ENCODE measurements around the gene CDH15.
A peak's percentile ranks its signal among the peaks of the same experiment; 100 is the strongest.

Gene CDH15

GRCh38 chr16:89167425-89167941, 4.1 kb upstream of the CDH15 start (continued):
- TF ChIP-seq ZNF280C (tag by site-specific recombination; IDR thresholded peaks at IDR 0.05) (no peak), HOXD13 (CRISPR knock-in tag; IDR thresholded peaks at IDR 0.05; ENCODE audit: borderline replicate concordance) (no peak), ZNF266 (tag by site-specific recombination; IDR thresholded peaks at IDR 0.05; ENCODE audit: low read depth) (no peak), ZNF654 (tag by site-specific recombination; IDR thresholded peaks at IDR 0.05; ENCODE audit: low read depth) (peak; percentile 87), ZNF530 (tag by site-specific recombination; IDR thresholded peaks at IDR 0.05; ENCODE audit: low read depth) (no peak), ZNF645 (tag by site-specific recombination; IDR thresholded peaks at IDR 0.05) (no peak)
- TF ChIP-seq, protein P1, sequence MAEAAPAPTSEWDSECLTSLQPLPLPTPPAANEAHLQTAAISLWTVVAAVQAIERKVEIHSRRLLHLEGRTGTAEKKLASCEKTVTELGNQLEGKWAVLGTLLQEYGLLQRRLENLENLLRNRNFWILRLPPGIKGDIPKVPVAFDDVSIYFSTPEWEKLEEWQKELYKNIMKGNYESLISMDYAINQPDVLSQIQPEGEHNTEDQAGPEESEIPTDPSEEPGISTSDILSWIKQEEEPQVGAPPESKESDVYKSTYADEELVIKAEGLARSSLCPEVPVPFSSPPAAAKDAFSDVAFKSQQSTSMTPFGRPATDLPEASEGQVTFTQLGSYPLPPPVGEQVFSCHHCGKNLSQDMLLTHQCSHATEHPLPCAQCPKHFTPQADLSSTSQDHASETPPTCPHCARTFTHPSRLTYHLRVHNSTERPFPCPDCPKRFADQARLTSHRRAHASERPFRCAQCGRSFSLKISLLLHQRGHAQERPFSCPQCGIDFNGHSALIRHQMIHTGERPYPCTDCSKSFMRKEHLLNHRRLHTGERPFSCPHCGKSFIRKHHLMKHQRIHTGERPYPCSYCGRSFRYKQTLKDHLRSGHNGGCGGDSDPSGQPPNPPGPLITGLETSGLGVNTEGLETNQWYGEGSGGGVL (tag by site-specific recombination; IDR thresholded peaks at IDR 0.05): peak; percentile 44

DNA sequence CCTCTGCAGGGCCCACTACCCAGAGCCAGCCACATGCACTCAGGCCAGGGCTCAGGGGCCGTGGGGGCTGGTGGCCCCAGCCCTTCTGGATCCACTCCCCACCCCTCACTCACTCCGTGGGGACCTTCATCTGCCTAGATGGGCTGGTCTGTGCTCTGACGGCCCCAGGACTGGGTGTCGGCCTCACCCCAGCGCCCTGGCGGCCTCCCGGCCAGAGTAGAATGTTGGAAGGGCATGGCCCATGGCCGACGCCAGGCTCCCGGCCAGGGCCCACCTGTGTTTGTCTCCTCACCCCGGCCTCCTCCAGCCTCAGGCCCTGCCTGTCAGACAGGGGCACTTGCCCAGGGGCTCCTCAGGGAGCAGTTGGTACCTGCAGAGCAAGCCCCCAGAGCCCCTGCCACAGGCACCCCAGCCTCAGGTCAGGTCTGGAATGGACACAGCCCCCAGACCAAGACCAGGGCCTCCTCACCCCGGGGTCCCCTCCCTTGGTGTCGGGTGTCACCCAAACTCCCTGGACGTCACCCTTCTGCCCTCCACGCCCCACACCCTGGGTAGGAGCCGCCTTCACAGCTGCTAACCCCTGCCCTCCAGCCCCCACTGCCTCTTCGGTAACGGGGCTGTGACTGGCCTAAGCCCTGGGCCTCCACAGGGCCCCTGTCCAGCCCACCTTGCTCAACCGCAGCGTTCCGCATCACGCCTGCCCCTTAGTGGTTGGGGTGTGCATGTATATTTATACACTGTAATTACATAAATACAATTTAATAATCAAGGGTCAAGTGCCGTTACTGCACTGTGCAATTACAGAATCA, 3.0 kb upstream of the CDH15 start:
- Histone ChIP-seq H3K4me3 (ENCODE audit: low read depth, low read length) (no peak overlapping the region), H3K36me3 (ENCODE audit: control insufficient read depth in 2 of 2, insufficient read depth in 1 of 2, low read length in 2 of 2) (no peaks in the 10 kb centered on the region), H3K27ac (ENCODE audit: extremely low read depth, low read depth, low read length) (no peak overlapping the region), H3K9me3 (ENCODE audit: control insufficient read depth, insufficient read depth, low read depth, low read length) (no peaks in the 10 kb centered on the region), H3K4me1 (ENCODE audit: control insufficient read depth, insufficient read depth, low read length) (peaks cover 3% of the 10 kb centered on the region; the same call in 1 of the 2 replicates)
- ChIA-PET POLR2A (interaction anchor here (1.7 to 2.2 kb wide), 2 partner anchors 49 to 359 kb away, joined by 5 to 15 read pairs; partner anchors contain the start of gene ZNF778), CTCF (interaction anchor here (0.5 to 1.7 kb wide), 3 partner anchors 13 to 564 kb away, joined by 4 to 6 read pairs (median 5); no protein-coding TSS in a partner anchor)
- 0 out of 2 replicates have a peak, but pooled peaks have one; percentile 13 for TF ChIP-seq SP7 (tag by site-specific recombination; IDR thresholded peaks at IDR 0.05)
- no peak for TF ChIP-seq BCL11B (tag by site-specific recombination; IDR thresholded peaks at IDR 0.05; ENCODE audit: low read depth)

DNA sequence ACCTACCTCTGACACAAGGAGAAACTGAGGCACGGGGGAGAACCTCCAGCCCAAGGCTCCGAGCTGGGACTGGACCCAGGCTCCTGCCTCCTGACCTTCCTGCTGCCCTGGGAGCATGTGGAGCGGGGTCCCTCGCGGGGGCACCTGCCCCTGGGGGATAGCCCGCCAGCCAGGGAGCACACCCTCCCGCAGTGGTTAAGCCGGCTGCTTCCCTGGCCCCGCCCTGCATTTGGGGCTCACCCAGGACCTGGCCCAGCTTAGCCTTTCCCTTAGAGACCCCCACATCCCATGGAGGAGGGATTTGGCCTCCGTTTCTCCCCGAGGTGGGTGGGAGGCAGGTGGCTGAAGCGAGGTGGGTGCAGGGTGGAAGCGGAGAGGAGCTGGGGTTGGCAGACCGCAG, 1.8 kb upstream of the CDH15 start:
- CTCF ChIA-PET: interaction anchor here (0.6 kb wide), 1 partner anchor 399 kb away, joined by 3 read pairs; no protein-coding TSS in a partner anchor
- POLR2A ChIA-PET: no interaction called here
- no peak for TF ChIP-seq PRDM4 (tag by site-specific recombination; IDR thresholded peaks at IDR 0.05)
- no peak for TF ChIP-seq ZNF629 (tag by site-specific recombination; IDR thresholded peaks at IDR 0.05)
- TF ChIP-seq ZNF664 (tag by site-specific recombination; IDR thresholded peaks at IDR 0.05): no peak
- TF ChIP-seq, protein P2, sequence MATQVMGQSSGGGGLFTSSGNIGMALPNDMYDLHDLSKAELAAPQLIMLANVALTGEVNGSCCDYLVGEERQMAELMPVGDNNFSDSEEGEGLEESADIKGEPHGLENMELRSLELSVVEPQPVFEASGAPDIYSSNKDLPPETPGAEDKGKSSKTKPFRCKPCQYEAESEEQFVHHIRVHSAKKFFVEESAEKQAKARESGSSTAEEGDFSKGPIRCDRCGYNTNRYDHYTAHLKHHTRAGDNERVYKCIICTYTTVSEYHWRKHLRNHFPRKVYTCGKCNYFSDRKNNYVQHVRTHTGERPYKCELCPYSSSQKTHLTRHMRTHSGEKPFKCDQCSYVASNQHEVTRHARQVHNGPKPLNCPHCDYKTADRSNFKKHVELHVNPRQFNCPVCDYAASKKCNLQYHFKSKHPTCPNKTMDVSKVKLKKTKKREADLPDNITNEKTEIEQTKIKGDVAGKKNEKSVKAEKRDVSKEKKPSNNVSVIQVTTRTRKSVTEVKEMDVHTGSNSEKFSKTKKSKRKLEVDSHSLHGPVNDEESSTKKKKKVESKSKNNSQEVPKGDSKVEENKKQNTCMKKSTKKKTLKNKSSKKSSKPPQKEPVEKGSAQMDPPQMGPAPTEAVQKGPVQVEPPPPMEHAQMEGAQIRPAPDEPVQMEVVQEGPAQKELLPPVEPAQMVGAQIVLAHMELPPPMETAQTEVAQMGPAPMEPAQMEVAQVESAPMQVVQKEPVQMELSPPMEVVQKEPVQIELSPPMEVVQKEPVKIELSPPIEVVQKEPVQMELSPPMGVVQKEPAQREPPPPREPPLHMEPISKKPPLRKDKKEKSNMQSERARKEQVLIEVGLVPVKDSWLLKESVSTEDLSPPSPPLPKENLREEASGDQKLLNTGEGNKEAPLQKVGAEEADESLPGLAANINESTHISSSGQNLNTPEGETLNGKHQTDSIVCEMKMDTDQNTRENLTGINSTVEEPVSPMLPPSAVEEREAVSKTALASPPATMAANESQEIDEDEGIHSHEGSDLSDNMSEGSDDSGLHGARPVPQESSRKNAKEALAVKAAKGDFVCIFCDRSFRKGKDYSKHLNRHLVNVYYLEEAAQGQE (tag by site-specific recombination; IDR thresholded peaks at IDR 0.05): no peak
- TF ChIP-seq ZNF202 (tag by site-specific recombination; IDR thresholded peaks at IDR 0.05; ENCODE audit: borderline replicate concordance): no peak
- no peak for TF ChIP-seq SALL2 (tag by site-specific recombination; IDR thresholded peaks at IDR 0.05; ENCODE audit: borderline replicate concordance)
- no peak for TF ChIP-seq ZNF311 (tag by site-specific recombination; IDR thresholded peaks at IDR 0.05; ENCODE audit: borderline replicate concordance)
- no peaks in the 10 kb centered on the region for H3K9me3 ChIP-seq (ENCODE audit: control insufficient read depth, insufficient read depth, low read depth, low read length)
- H3K36me3 ChIP-seq (ENCODE audit: control insufficient read depth in 2 of 2, insufficient read depth in 1 of 2, low read length in 2 of 2): no peaks in the 10 kb centered on the region
- H3K27ac ChIP-seq (ENCODE audit: extremely low read depth, low read depth, low read length): no peak overlapping the region
- H3K4me1 ChIP-seq (ENCODE audit: control insufficient read depth, insufficient read depth, low read length): peaks cover 3% of the 10 kb centered on the region; the same call in 1 of the 2 replicates
- H3K4me3 ChIP-seq (ENCODE audit: low read depth, low read length): no peak overlapping the region
